ENCODE data around the gene RPS6KC1.
A peak's percentile ranks its signal among the peaks of the same experiment; 100 is the strongest.
"Not testable (repeated sequence)": the region's sequence is repeated elsewhere in the genome, so short reads cannot be mapped to it uniquely, and the experiment has no call there.

RPS6KC1 gene

GRCh38 chr1:213110349-213111300 is 59.6 kb downstream of the RPS6KC1 start:
- no peak for DNase-seq (ENCODE audit: low read depth, low spot score)

GRCh38 chr1:213111502-213111901 is 60.5 kb downstream of the RPS6KC1 start:
- no peak for DNase-seq (ENCODE audit: low read depth, low spot score)

- DNase-seq (ENCODE audit: low read depth, low spot score) = not testable (repeated sequence)
These were observed 61.7 kb downstream of the RPS6KC1 start for GRCh38 chr1:213112723-213113122.

- DNase-seq (ENCODE audit: low read depth, low spot score) = not testable (repeated sequence)
These were observed 66.7 kb downstream of the RPS6KC1 start for GRCh38 chr1:213117699-213118180.

- no peak for DNase-seq (ENCODE audit: low read depth, low spot score)
These were observed 68.8 kb downstream of the RPS6KC1 start for GRCh38 chr1:213119794-213120193.

- DNase-seq (ENCODE audit: low read depth, low spot score) = no peak
These were observed 69.3 kb downstream of the RPS6KC1 start for GRCh38 chr1:213120386-213120785.

GRCh38 chr1:213120961-213121360 is 69.9 kb downstream of the RPS6KC1 start:
- DNase-seq (ENCODE audit: low read depth, low spot score) = no peak

GRCh38 chr1:213122514-213122929 is 71.5 kb downstream of the RPS6KC1 start:
- DNase-seq (ENCODE audit: low read depth, low spot score) = peak; percentile 51

- no peak for DNase-seq (ENCODE audit: low read depth, low spot score)
These were observed 72.0 kb downstream of the RPS6KC1 start for GRCh38 chr1:213123087-213123486.

GRCh38 chr1:213123536-213123935 is 72.5 kb downstream of the RPS6KC1 start:
- DNase-seq (ENCODE audit: low read depth, low spot score) = no peak

- DNase-seq (ENCODE audit: low read depth, low spot score) = no peak
These were observed 73.5 kb downstream of the RPS6KC1 start for GRCh38 chr1:213124590-213124989.

GRCh38 chr1:213125643-213126042 is 74.6 kb downstream of the RPS6KC1 start:
- DNase-seq (ENCODE audit: low read depth, low spot score) = no peak

- DNase-seq (ENCODE audit: low read depth, low spot score) = no peak
These were observed 76.0 kb downstream of the RPS6KC1 start for GRCh38 chr1:213127074-213127473.

GRCh38 chr1:213131851-213132655 is 81.0 kb downstream of the RPS6KC1 start:
- no peak for DNase-seq (ENCODE audit: low read depth, low spot score)

GRCh38 chr1:213135572-213135971 is 84.5 kb downstream of the RPS6KC1 start:
- DNase-seq (ENCODE audit: low read depth, low spot score) = no peak

GRCh38 chr1:213136190-213136917 is 85.3 kb downstream of the RPS6KC1 start:
- DNase-seq (ENCODE audit: low read depth, low spot score) = no peak

GRCh38 chr1:213138391-213138790 is 87.3 kb downstream of the RPS6KC1 start:
- DNase-seq (ENCODE audit: low read depth, low spot score) = no peak

- no peak for DNase-seq (ENCODE audit: low read depth, low spot score)
These were observed 87.9 kb downstream of the RPS6KC1 start for GRCh38 chr1:213138892-213139291.

- DNase-seq (ENCODE audit: low read depth, low spot score) = no peak
These were observed 97.9 kb downstream of the RPS6KC1 start for GRCh38 chr1:213148905-213149304.

GRCh38 chr1:213150090-213150489 is 99.0 kb downstream of the RPS6KC1 start:
- not testable (repeated sequence) for DNase-seq (ENCODE audit: low read depth, low spot score)

- DNase-seq (ENCODE audit: low read depth, low spot score) = no peak
These were observed 103.1 kb downstream of the RPS6KC1 start for GRCh38 chr1:213154056-213154685.
